Measurements from ENCODE around the gene MACF1. TPM values are rescaled to one million over a fixed set of nuclear protein-coding genes. Genes with fewer than 3 reads are reported as not detected.

The MACF1 gene
- total RNA-seq, 1 experiment from 2014 or later = 190 TPM

DNA sequence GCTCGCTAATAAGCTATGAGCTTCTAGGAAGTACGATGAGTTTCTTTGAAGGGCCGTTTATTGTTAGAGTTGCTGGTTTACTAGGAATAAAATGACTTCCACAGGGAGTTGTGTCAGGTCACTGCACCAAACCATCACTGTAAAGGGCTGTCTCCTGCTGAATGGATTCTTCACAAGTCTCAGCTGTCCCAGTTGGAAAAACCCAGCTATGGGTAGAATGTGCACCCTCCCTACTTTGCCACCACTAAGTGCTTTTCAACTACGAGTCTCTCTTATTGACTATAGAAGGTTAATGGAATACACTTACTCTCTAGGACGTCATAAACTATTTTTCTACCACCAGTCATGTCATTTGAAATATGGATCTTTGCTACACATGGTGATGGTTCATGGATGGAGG is 192.2 kb downstream of the MACF1 start:
- Histone ChIP-seq H3K4ac (ENCODE audit: low read depth, low read length) (no peak overlapping the region), H3K9me3 (ENCODE audit: control insufficient read depth, low read depth, low read length) (no peaks in the 10 kb centered on the region), H3K4me1 (ENCODE audit: insufficient read depth, low read length) (peaks cover 9% of the 10 kb centered on the region; the same call in 1 of the 2 replicates), H3K27me3 (ENCODE audit: insufficient read depth, low read length) (no peaks in the 10 kb centered on the region), H3K14ac (ENCODE audit: insufficient read depth, low read length) (no peak overlapping the region), H4K91ac (ENCODE audit: insufficient read length, low read depth, low read length) (no peak overlapping the region), H3K79me1 (ENCODE audit: insufficient read depth, low read depth, low read length, poor library complexity, severe bottlenecking) (no peaks in the 10 kb centered on the region), H2AFZ (ENCODE audit: low read length) (no peak overlapping the region), H3K18ac (ENCODE audit: insufficient read length, low read depth, low read length) (no peak overlapping the region), H3T11ph (ENCODE audit: low read length) (no peak overlapping the region), H3K4me2 (ENCODE audit: insufficient read depth, insufficient read length, low read length) (no peak overlapping the region), H2BK12ac (ENCODE audit: insufficient read length, low read depth, low read length) (no peak overlapping the region), H3K27ac (ENCODE audit: insufficient read length, low read depth, low read length) (no peak overlapping the region), H3K9ac (ENCODE audit: extremely low read depth, insufficient read length, low read length) (no peak overlapping the region), H4K20me1 (ENCODE audit: control insufficient read depth, insufficient read depth, insufficient read length) (peaks cover 2% of the 10 kb centered on the region), H3K79me2 (ENCODE audit: insufficient read depth, low read length) (peaks cover 6% of the 10 kb centered on the region), H2BK20ac (ENCODE audit: low read depth, low read length, poor library complexity, severe bottlenecking) (no peak overlapping the region), H2BK5ac (ENCODE audit: insufficient read length, low read length) (no peak overlapping the region), H2BK120ac (ENCODE audit: low read depth, low read length, poor library complexity, severe bottlenecking) (no peak overlapping the region), H2AK5ac (ENCODE audit: insufficient read length, low read length) (no peak overlapping the region), H2BK15ac (ENCODE audit: low read depth, low read length) (no peak overlapping the region), H3K56ac (ENCODE audit: insufficient read length, low read depth, low read length) (no peak overlapping the region), H3K23me2 (ENCODE audit: insufficient read length, low read depth, low read length, poor library complexity, severe bottlenecking) (no peaks in the 10 kb centered on the region), H4K5ac (ENCODE audit: insufficient read length, low read depth, low read length) (no peak overlapping the region), H3K23ac (ENCODE audit: insufficient read length, low read depth, low read length) (no peak overlapping the region), H4K8ac (replicated peaks; ENCODE audit: insufficient read length, low read depth, low read length) (no peak overlapping the region)
- peaks cover 36 to 45% of the 10 kb centered on the region in 2 experiments for H3K4me1 Mint-ChIP-seq
- DNase-seq = no peak
- no CpG with 5 or more reads among the region's 5 CpGs for WGBS (ENCODE audit: extremely low coverage, insufficient read length, low lambda C conversion rate)
- H3K27ac Mint-ChIP-seq = no peak overlapping the region
- no peaks in the 10 kb centered on the region for H3K27me3 Mint-ChIP-seq (ENCODE audit: low read depth)
- H3K4me3 Mint-ChIP-seq = no peak overlapping the region
- H3K9me3 Mint-ChIP-seq = no peaks in the 10 kb centered on the region
- no peaks in the 10 kb centered on the region; a peak in 2 of 7 replicates for H3K36me3 Mint-ChIP-seq (ENCODE audit: insufficient read depth in 1 of 3, low read depth in 3 of 3)
- TF ChIP-seq, protein P1, sequence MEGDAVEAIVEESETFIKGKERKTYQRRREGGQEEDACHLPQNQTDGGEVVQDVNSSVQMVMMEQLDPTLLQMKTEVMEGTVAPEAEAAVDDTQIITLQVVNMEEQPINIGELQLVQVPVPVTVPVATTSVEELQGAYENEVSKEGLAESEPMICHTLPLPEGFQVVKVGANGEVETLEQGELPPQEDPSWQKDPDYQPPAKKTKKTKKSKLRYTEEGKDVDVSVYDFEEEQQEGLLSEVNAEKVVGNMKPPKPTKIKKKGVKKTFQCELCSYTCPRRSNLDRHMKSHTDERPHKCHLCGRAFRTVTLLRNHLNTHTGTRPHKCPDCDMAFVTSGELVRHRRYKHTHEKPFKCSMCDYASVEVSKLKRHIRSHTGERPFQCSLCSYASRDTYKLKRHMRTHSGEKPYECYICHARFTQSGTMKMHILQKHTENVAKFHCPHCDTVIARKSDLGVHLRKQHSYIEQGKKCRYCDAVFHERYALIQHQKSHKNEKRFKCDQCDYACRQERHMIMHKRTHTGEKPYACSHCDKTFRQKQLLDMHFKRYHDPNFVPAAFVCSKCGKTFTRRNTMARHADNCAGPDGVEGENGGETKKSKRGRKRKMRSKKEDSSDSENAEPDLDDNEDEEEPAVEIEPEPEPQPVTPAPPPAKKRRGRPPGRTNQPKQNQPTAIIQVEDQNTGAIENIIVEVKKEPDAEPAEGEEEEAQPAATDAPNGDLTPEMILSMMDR (conservative IDR thresholded peaks at IDR 0.05) = no peak
